Osteoblast (primary cell): ENCODE measurements around the gene HOXB5. TPM values are rescaled to one million over a fixed set of nuclear protein-coding genes. Genes with fewer than 3 reads are reported as not detected.

Source experiments
- DNase-seq: peaks from one replicate; pipeline ENCODE4 v3.0.0; 2011; ENCODE audit warnings: low spot score, mixed read lengths; ENCODE audit not compliant: insufficient read length; ENCODE audit errors: missing footprints
- H2AFZ ChIP-seq: 2 replicates; pipeline ENCODE4 v1.6.0; 2011; ENCODE audit warnings: mild to moderate bottlenecking, low read length
- H3K27ac ChIP-seq: 2 replicates; pipeline ENCODE4 v1.5.1; 2011; ENCODE audit warnings: mild to moderate bottlenecking, low read depth, low read length, moderate library complexity
- H3K27me3 ChIP-seq: 2 replicates; pipeline ENCODE4 v1.6.0; 2012; ENCODE audit warnings: mild to moderate bottlenecking, control low read depth, inconsistent platforms, low read length, moderate library complexity; ENCODE audit not compliant: insufficient read depth
- H3K36me3 ChIP-seq: 2 replicates; pipeline ENCODE4 v1.5.1; 2011; ENCODE audit warnings: mild to moderate bottlenecking, low read length, control low read depth, moderate library complexity; ENCODE audit not compliant: insufficient read depth
- H3K4me1 ChIP-seq: 2 replicates; pipeline ENCODE4 v1.5.1; 2011; ENCODE audit warnings: mild to moderate bottlenecking, low read length, control low read depth, moderate library complexity; ENCODE audit not compliant: insufficient read depth
- H3K4me2 ChIP-seq: 2 replicates; pipeline ENCODE4 v1.6.0; 2011; ENCODE audit warnings: mild to moderate bottlenecking, low read length; ENCODE audit not compliant: insufficient read depth
- H3K4me3 ChIP-seq: fragments of 200-600 bp; sonication (generic); 3 replicates; pipeline ENCODE4 v1.5.1; 2012; ENCODE audit warnings: mild to moderate bottlenecking, low read length, inconsistent platforms; ENCODE audit not compliant: insufficient read depth
- H3K79me2 ChIP-seq: 2 replicates; pipeline ENCODE4 v1.6.0; 2012; ENCODE audit warnings: mild to moderate bottlenecking, low read length, control low read depth, inconsistent platforms; ENCODE audit not compliant: insufficient read depth
- H3K9me3 ChIP-seq: 2 replicates; pipeline ENCODE4 v1.5.1; 2011; ENCODE audit warnings: low read depth, low read length, control low read depth
- H4K20me1 ChIP-seq: 2 replicates; pipeline ENCODE4 v1.6.0; 2012; ENCODE audit warnings: mild to moderate bottlenecking, low read length, control low read depth; ENCODE audit not compliant: insufficient read depth
- CTCF ChIP-seq: IDR thresholded peaks from 2 replicates; pipeline ENCODE4 v1.5.1; 2011; ENCODE audit warnings: mild to moderate bottlenecking, low read depth, low read length, moderate library complexity; ENCODE audit errors: extremely low read depth
- small RNA-seq: library from RNA; depleted of rRNA; stranded (forward); fragments of <200 nt; gene quantifications from one replicate; pipeline ENCODE3, GENCODE V24; 2012
- total RNA-seq: library from RNA; depleted of rRNA; stranded (reverse); fragments of >200 nt; gene quantifications from 2 replicates; pipeline ENCODE4 v1.2.3, GENCODE V29; 2012

The HOXB5 gene
- total RNA-seq, 1 donor = not detected

GRCh38 chr17:48542114-48542656 lies 51.4 kb downstream of the HOXB5 start:
- Histone ChIP-seq H3K27ac (peak overlapping the region; percentile 60), H3K4me2 (peak overlapping the region; percentile 78), H2AFZ (no peak overlapping the region)

GRCh38 chr17:48541577-48542113 lies 51.9 kb downstream of the HOXB5 start:
- peaks cover 13% of the 10 kb centered on the region for H3K4me1 ChIP-seq

More at GRCh38 chr17:48542114-48542656, 51.4 kb downstream of the HOXB5 start:
- DNase-seq = peak; percentile 51
- Histone ChIP-seq H3K27me3 (peaks cover 55% of the 10 kb centered on the region), H3K9me3 (no peaks in the 10 kb centered on the region), H3K4me3 (peak overlapping the region; percentile 64), H4K20me1 (no peaks in the 10 kb centered on the region), H3K79me2 (peaks cover 4% of the 10 kb centered on the region), H3K36me3 (no peaks in the 10 kb centered on the region), H3K4me1 (peaks cover 13% of the 10 kb centered on the region)
- TF ChIP-seq CTCF = no peak

More at GRCh38 chr17:48541577-48542113, 51.9 kb downstream of the HOXB5 start:
- Histone ChIP-seq H3K4me2 (peak overlapping the region; percentile 78), H3K9me3 (no peaks in the 10 kb centered on the region), H3K79me2 (peaks cover 4% of the 10 kb centered on the region), H3K27me3 (peaks cover 51% of the 10 kb centered on the region), H4K20me1 (no peaks in the 10 kb centered on the region), H3K4me3 (peak overlapping the region; percentile 64), H3K36me3 (no peaks in the 10 kb centered on the region), H2AFZ (peak overlapping the region; percentile 59), H3K27ac (peak overlapping the region; percentile 60)
- TF ChIP-seq CTCF = no peak
- DNase-seq = peak; percentile 85

Small RNAs within 50 kb of the gene (small RNA-seq; reads per million reads assigned to genes)
- gene MIR196A1 = 8.1 reads per million, percentile 91 among the genes with 10 or more reads in this experiment

Other genes starting within 250 kb of the HOXB5 start
- not detected in 2 replicates for gene SKAP1, start 163.6 kb downstream of the HOXB5 start, total RNA-seq
- not detected in 2 replicates for gene HOXB1, start 62.8 kb downstream of the HOXB5 start, total RNA-seq
- 2.1 and 3.3 TPM in 2 replicates for gene HOXB2, start 48.7 kb downstream of the HOXB5 start, total RNA-seq
- gene HOXB4, start 15.4 kb downstream of the HOXB5 start, total RNA-seq = 0.29 and 0.36 TPM in 2 replicates
- 1.5 and 1.8 TPM in 2 replicates for gene HOXB3, start 3.5 kb downstream of the HOXB5 start, total RNA-seq
- 0.59 and 0.72 TPM in 2 replicates for gene HOXB6, start 11.2 kb upstream of the HOXB5 start, total RNA-seq
- 0.36 TPM in 1 of 2 replicates, not detected in the other for gene HOXB7, start 17.2 kb upstream of the HOXB5 start, total RNA-seq
- gene HOXB8, start 21.5 kb upstream of the HOXB5 start, total RNA-seq = not detected in 2 replicates
- not detected in 2 replicates for gene HOXB9, start 32.6 kb upstream of the HOXB5 start, total RNA-seq
- 0.88 TPM in 1 of 2 replicates, not detected in the other for gene PRAC1, start 128.7 kb upstream of the HOXB5 start, total RNA-seq
- gene PRAC2, start 129.4 kb upstream of the HOXB5 start, total RNA-seq = not detected in 2 replicates
- gene HOXB13, start 135.0 kb upstream of the HOXB5 start, total RNA-seq = not detected in 2 replicates
- not detected in 2 replicates for gene TTLL6, start 223.4 kb upstream of the HOXB5 start, total RNA-seq
- 103 and 105 TPM in 2 replicates for gene CALCOCO2, start 237.3 kb upstream of the HOXB5 start, total RNA-seq